ENCODE data around the gene CNNM2. TPM values are rescaled to one million over a fixed set of nuclear protein-coding genes. Genes with fewer than 3 reads are reported as not detected.
"Not testable (repeated sequence)": the region's sequence is repeated elsewhere in the genome, so short reads cannot be mapped to it uniquely, and the experiment has no call there.

CNNM2 gene
- total RNA-seq, 2 experiments from 2014 or later: 5.1 to 5.2 TPM

GRCh38 chr10:102996876-102997275 is 78.8 kb downstream of the CNNM2 start:
- TF ChIP-seq CTCF (IDR thresholded peaks at IDR 0.05): no peak
- Mint-ChIP-seq H3K27ac (no peak overlapping the region), H3K27me3 (no peaks in the 10 kb centered on the region), H3K4me3 (no peak overlapping the region), H3K4me1 (ENCODE audit: low read depth) (peaks cover 13% of the 10 kb centered on the region), H3K9me3 (peaks cover 2% of the 10 kb centered on the region), H3K36me3 (ENCODE audit: low read depth) (no peaks in the 10 kb centered on the region)
- intact Hi-C loops (cut with micrococcal nuclease): no loop called here
- DNase-seq (no peak), ATAC-seq (no peak)
- ChIA-PET POLR2A (no interaction called here), CTCF (interaction anchor here (1.9 kb wide), 1 partner anchor 247 kb away, joined by 6 read pairs; no protein-coding TSS in a partner anchor)

- no peaks in the 10 kb centered on the region for H3K27me3 Mint-ChIP-seq
- peaks cover 2% of the 10 kb centered on the region for H3K9me3 Mint-ChIP-seq
- H3K4me1 Mint-ChIP-seq (ENCODE audit: low read depth): peaks cover 13% of the 10 kb centered on the region
- TF ChIP-seq CTCF (IDR thresholded peaks at IDR 0.05): no peak
- ATAC-seq (peak; percentile 27), DNase-seq (no peak)
- ChIA-PET POLR2A (no interaction called here), CTCF (interaction anchor here (0.9 to 1.9 kb wide), 2 partner anchors 80 to 246 kb away, joined by 3 to 6 read pairs; no protein-coding TSS in a partner anchor)
- intact Hi-C loops (cut with micrococcal nuclease): no loop called here
- H3K36me3 Mint-ChIP-seq (ENCODE audit: low read depth): no peaks in the 10 kb centered on the region
- H3K4me3 Mint-ChIP-seq: no peak overlapping the region
- H3K27ac Mint-ChIP-seq: no peak overlapping the region
These were observed 79.9 kb downstream of the CNNM2 start for GRCh38 chr10:102997998-102998397.

- H3K36me3 Mint-ChIP-seq (ENCODE audit: low read depth): no peaks in the 10 kb centered on the region
- peaks cover 13% of the 10 kb centered on the region for H3K4me1 Mint-ChIP-seq (ENCODE audit: low read depth)
- no peak overlapping the region for H3K27ac Mint-ChIP-seq
- POLR2A ChIA-PET: no interaction called here
- no peaks in the 10 kb centered on the region for H3K27me3 Mint-ChIP-seq
- peaks cover 2% of the 10 kb centered on the region for H3K9me3 Mint-ChIP-seq
- CTCF ChIA-PET: interaction anchor here (1.9 kb wide), 1 partner anchor 246 kb away, joined by 6 read pairs; no protein-coding TSS in a partner anchor
- no peak for TF ChIP-seq CTCF (IDR thresholded peaks at IDR 0.05)
- no peak overlapping the region for H3K4me3 Mint-ChIP-seq
- ATAC-seq (no peak), DNase-seq (no peak)
- intact Hi-C loops (cut with micrococcal nuclease): no loop called here
These were observed 80.4 kb downstream of the CNNM2 start for GRCh38 chr10:102998399-102998907.

- POLR2A ChIA-PET; ATAC-seq; H3K27me3 Mint-ChIP-seq; H3K4me3 Mint-ChIP-seq; intact Hi-C loops (cut with micrococcal nuclease); H3K36me3 Mint-ChIP-seq (ENCODE audit: low read depth); DNase-seq; H3K27ac Mint-ChIP-seq; CTCF ChIA-PET; H3K4me1 Mint-ChIP-seq (ENCODE audit: low read depth); H3K9me3 Mint-ChIP-seq: not testable (repeated sequence)
These were observed 82.0 kb downstream of the CNNM2 start for GRCh38 chr10:103000050-103000449.

- intact Hi-C loops (cut with micrococcal nuclease): no loop called here
- no peak for TF ChIP-seq CTCF (IDR thresholded peaks at IDR 0.05)
- Mint-ChIP-seq H3K27me3 (no peaks in the 10 kb centered on the region), H3K36me3 (ENCODE audit: low read depth) (peaks cover 3% of the 10 kb centered on the region), H3K27ac (no peak overlapping the region), H3K4me3 (no peak overlapping the region), H3K9me3 (peaks cover 4% of the 10 kb centered on the region), H3K4me1 (ENCODE audit: low read depth) (no peaks in the 10 kb centered on the region)
- ATAC-seq (no peak), DNase-seq (no peak)
- ChIA-PET POLR2A (no interaction called here), CTCF (interaction anchor here (1.1 kb wide), 1 partner anchor 63 kb away, joined by 3 read pairs; no protein-coding TSS in a partner anchor)
These were observed 88.9 kb downstream of the CNNM2 start for GRCh38 chr10:103007017-103007416.

Measured in activated CD8-positive, alpha-beta T cell treated with anti-CD3 and anti-CD28 coated beads for 36 hours (primary cell).